Measurements from ENCODE around the gene ERBB2. TPM values are rescaled to one million over a fixed set of nuclear protein-coding genes. Genes with fewer than 3 reads are reported as not detected.
A peak's percentile ranks its signal among the peaks of the same experiment; 100 is the strongest.

Gene ERBB2
- total and polyA plus RNA-seq, 2 donors from 2014 or later, result 76.5 to 186 TPM

- DNase-seq, result peak in 1 of 5 donors; percentile 80
- Histone ChIP-seq H3K9me3 (ENCODE audit: control insufficient read depth in 2 of 3, insufficient read depth in 1 of 3, low read length in 3 of 3) (no peaks in the 10 kb centered on the region), H3K36me3 (ENCODE audit: control insufficient read depth in 2 of 3, insufficient read depth in 3 of 3, low read length in 3 of 3) (peaks cover 0 to 18% (median 6%) of the 10 kb centered on the region in 3 donors), H3K4me3 (ENCODE audit: low read length in 3 of 3) (no peak overlapping the region), H3K27ac (ENCODE audit: low read depth in 2 of 2, low read length in 2 of 2) (peak overlapping the region; percentile 43 to 65), H3K4me1 (ENCODE audit: control insufficient read depth in 2 of 3, insufficient read depth in 2 of 3, low read depth in 1 of 3, low read length in 3 of 3) (peaks cover 0 to 37% (median 19%) of the 10 kb centered on the region in 3 donors), H3K27me3 (ENCODE audit: control insufficient read depth, insufficient read depth, low read length) (no peaks in the 10 kb centered on the region), H3K9ac (ENCODE audit: low read length in 3 of 3) (peak overlapping the region in 1 of 3 donors; percentile 36)
- no peak for TF ChIP-seq CTCF (IDR thresholded peaks at IDR 0.05; ENCODE audit: borderline replicate concordance, extremely low read depth, insufficient read depth)
- FAIRE-seq, result no peak
- intact Hi-C loops (cut with DNase I), result no loop called here
These were observed 35.9 kb upstream of the ERBB2 start for GRCh38 chr17:39663688-39664580.

- Histone ChIP-seq H3K27me3 (ENCODE audit: control insufficient read depth, insufficient read depth, low read length) (no peaks in the 10 kb centered on the region), H3K4me1 (ENCODE audit: control insufficient read depth in 2 of 3, insufficient read depth in 2 of 3, low read depth in 1 of 3, low read length in 3 of 3) (peaks cover 0 to 35% (median 19%) of the 10 kb centered on the region in 3 donors), H3K27ac (ENCODE audit: low read depth in 2 of 2, low read length in 2 of 2) (peak within 1 kb of the TSS in 1 of 2 donors; percentile 43), H3K4me3 (ENCODE audit: low read length in 3 of 3) (no peak within 1 kb of the TSS), H3K9me3 (ENCODE audit: control insufficient read depth in 2 of 3, insufficient read depth in 1 of 3, low read length in 3 of 3) (no peaks in the 10 kb centered on the region), H3K9ac (ENCODE audit: low read length in 3 of 3) (peak within 1 kb of the TSS in 1 of 3 donors; percentile 36), H3K36me3 (ENCODE audit: control insufficient read depth in 2 of 3, insufficient read depth in 3 of 3, low read length in 3 of 3) (peaks cover 0 to 16% (median 6%) of the 10 kb centered on the region in 3 donors)
- TF ChIP-seq CTCF (IDR thresholded peaks at IDR 0.05; ENCODE audit: borderline replicate concordance, extremely low read depth, insufficient read depth), result no peak
- intact Hi-C loops (cut with DNase I), result no loop called here
- FAIRE-seq (no peak), DNase-seq (peak in 1 of 5 donors; percentile 77)
These were observed 35.0 kb upstream of the ERBB2 start, which contains the start of gene TCAP for GRCh38 chr17:39664581-39665561. Gene TCAP (plus strand): TSS chr17:39665349. CDS start chr17:39665360, 11 bp downstream.

- H3K27me3 ChIP-seq (ENCODE audit: control insufficient read depth, insufficient read depth, low read length), result no peaks in the 10 kb centered on the region
- peaks cover 0 to 7% (median 6%) of the 10 kb centered on the region in 3 donors for H3K36me3 ChIP-seq (ENCODE audit: control insufficient read depth in 2 of 3, insufficient read depth in 3 of 3, low read length in 3 of 3)
- no peak overlapping the region for H3K27ac ChIP-seq (ENCODE audit: low read depth in 2 of 2, low read length in 2 of 2)
- DNase-seq (peak in 1 of 5 donors; percentile 77), FAIRE-seq (no peak)
- peaks cover 0 to 32% (median 19%) of the 10 kb centered on the region in 3 donors for H3K4me1 ChIP-seq (ENCODE audit: control insufficient read depth in 2 of 3, insufficient read depth in 2 of 3, low read depth in 1 of 3, low read length in 3 of 3)
- TF ChIP-seq CTCF (IDR thresholded peaks at IDR 0.05; ENCODE audit: borderline replicate concordance, extremely low read depth, insufficient read depth), result no peak
- intact Hi-C loops (cut with DNase I), result no loop called here
- no peak overlapping the region for H3K9ac ChIP-seq (ENCODE audit: low read length in 3 of 3)
- H3K4me3 ChIP-seq (ENCODE audit: low read length in 3 of 3), result no peak overlapping the region
- H3K9me3 ChIP-seq (ENCODE audit: control insufficient read depth in 2 of 3, insufficient read depth in 1 of 3, low read length in 3 of 3), result no peaks in the 10 kb centered on the region
These were observed 34.1 kb upstream of the ERBB2 start for GRCh38 chr17:39665642-39666224.

All from kidney (tissue), 14 donors.